ENCODE results near the gene FAM219A. TPM values are rescaled to one million over a fixed set of nuclear protein-coding genes. Genes with fewer than 3 reads are reported as not detected.
A peak's percentile ranks its signal among the peaks of the same experiment; 100 is the strongest.

Gene FAM219A
- total RNA-seq, 3 donors from 2014 or later, result 8.2 to 9.2 (median 9.0) TPM

GRCh38 chr9:34463098-34463900, 4.9 kb upstream of the FAM219A start:
- Histone ChIP-seq H3K4me3 (no peak overlapping the region), H3K4me1 (no peaks in the 10 kb centered on the region), H3K36me3 (no peaks in the 10 kb centered on the region), H3K27me3 (no peaks in the 10 kb centered on the region), H3K9me3 (no peaks in the 10 kb centered on the region), H3K27ac (no peak overlapping the region)
- no peak for TF ChIP-seq CTCF (IDR thresholded peaks at IDR 0.05)
- TF ChIP-seq POLR2AphosphoS5 (IDR thresholded peaks at IDR 0.05), result no peak
- no peak for TF ChIP-seq POLR2A (IDR thresholded peaks at IDR 0.05)
- intact Hi-C loops (cut with DNase I; ENCODE audit: low total_unique reads), result no loop called here
- DNase-seq (ENCODE audit: low spot score in 2 of 2), result no peak

GRCh38 chr9:34459941-34460340, 1.6 kb upstream of the FAM219A start:
- DNase-seq (ENCODE audit: low spot score in 2 of 2), result no peak
- intact Hi-C loops (cut with DNase I; ENCODE audit: low total_unique reads), result no loop called here
- no peak overlapping the region for H3K4me3 ChIP-seq

GRCh38 chr9:34459356-34459755, 986 bp upstream of the FAM219A start:
- H3K27me3 ChIP-seq, result no peaks in the 10 kb centered on the region
- H3K4me3 ChIP-seq, result no peak overlapping the region
- TF ChIP-seq CTCF (IDR thresholded peaks at IDR 0.05) (no peak), POLR2A (IDR thresholded peaks at IDR 0.05) (no peak), POLR2AphosphoS5 (IDR thresholded peaks at IDR 0.05) (no peak)
- H3K27ac ChIP-seq, result peak overlapping the region in 1 of 2 donors; percentile 33
- no peak for DNase-seq (ENCODE audit: low spot score in 2 of 2)
- no peaks in the 10 kb centered on the region for H3K4me1 ChIP-seq
- no peaks in the 10 kb centered on the region for H3K36me3 ChIP-seq
- no peaks in the 10 kb centered on the region for H3K9me3 ChIP-seq
- intact Hi-C loops (cut with DNase I; ENCODE audit: low total_unique reads), result no loop called here

More at GRCh38 chr9:34459941-34460340, 1.6 kb upstream of the FAM219A start:
- H3K9me3 ChIP-seq, result no peaks in the 10 kb centered on the region
- no peaks in the 10 kb centered on the region for H3K36me3 ChIP-seq
- H3K27me3 ChIP-seq, result no peaks in the 10 kb centered on the region
- H3K27ac ChIP-seq, result no peak overlapping the region
- no peak for TF ChIP-seq POLR2A (IDR thresholded peaks at IDR 0.05)
- no peak for TF ChIP-seq POLR2AphosphoS5 (IDR thresholded peaks at IDR 0.05)
- TF ChIP-seq CTCF (IDR thresholded peaks at IDR 0.05), result no peak
- no peaks in the 10 kb centered on the region for H3K4me1 ChIP-seq

GRCh38 chr9:34458959-34459340, 580 bp upstream of the FAM219A start:
- intact Hi-C loops (cut with DNase I; ENCODE audit: low total_unique reads), result no loop called here
- peak overlapping the region in 2 of 3 donors; percentile 78 to 88 for H3K4me3 ChIP-seq

More at GRCh38 chr9:34458959-34459340, 580 bp upstream of the FAM219A start:
- Histone ChIP-seq H3K36me3 (no peaks in the 10 kb centered on the region), H3K9me3 (no peaks in the 10 kb centered on the region), H3K27ac (peak overlapping the region; percentile 33 to 87), H3K4me1 (no peaks in the 10 kb centered on the region), H3K27me3 (no peaks in the 10 kb centered on the region)
- TF ChIP-seq POLR2AphosphoS5 (IDR thresholded peaks at IDR 0.05) (no peak), POLR2A (IDR thresholded peaks at IDR 0.05) (no peak), CTCF (IDR thresholded peaks at IDR 0.05) (no peak)
- no peak for DNase-seq (ENCODE audit: low spot score in 2 of 2)

All from breast epithelium (tissue), 4 donors.